Esophagus muscularis mucosa (tissue), 4 donors: ENCODE results near the gene SELENOO.

Source experiments
- CTCF ChIP-seq, 3 experiments: fragments of 200-600 bp in 2 of 3; fragments of 450-650 bp in 1 of 3; sonication (generic) in 2 of 3; IDR thresholded peaks; one replicate each; pipeline ENCODE4 v1.5.1; 2017 to 2019; ENCODE audit warnings: antibody characterized with exemption in 3 of 3, mild to moderate bottlenecking in 2 of 3, moderate library complexity in 1 of 3
- EP300 ChIP-seq: sonication (generic); formaldehyde crosslinking; IDR thresholded peaks from one replicate; pipeline ENCODE4 v1.6.1; 2017; ENCODE audit warnings: antibody characterized with exemption
- POLR2A ChIP-seq: fragments of 450-650 bp; IDR thresholded peaks from one replicate; pipeline ENCODE4 v1.6.1; 2017; ENCODE audit warnings: antibody characterized with exemption, moderate library complexity, mild to moderate bottlenecking, low read depth
- POLR2AphosphoS5 ChIP-seq, 2 donors: sonication (generic); formaldehyde crosslinking; IDR thresholded peaks; one replicate each; pipeline ENCODE4 v1.6.1; 2017; ENCODE audit warnings: antibody characterized with exemption in 2 of 2

- TF ChIP-seq CTCF (IDR thresholded peaks at IDR 0.05): no peak
- no peak for TF ChIP-seq EP300
- TF ChIP-seq POLR2AphosphoS5 (IDR thresholded peaks at IDR 0.05): no peak
- no peak for TF ChIP-seq POLR2A
Measured at GRCh38 chr22:50173311-50173982, 27.4 kb upstream of the SELENOO start.
